ENCODE measurements around the gene OXER1. TPM values are rescaled to one million over a fixed set of nuclear protein-coding genes. Genes with fewer than 3 reads are reported as not detected.
A peak's percentile ranks its signal among the peaks of the same experiment; 100 is the strongest.

Gene OXER1
- total and polyA plus RNA-seq, 4 experiments from 2014 or later: not detected

DNA sequence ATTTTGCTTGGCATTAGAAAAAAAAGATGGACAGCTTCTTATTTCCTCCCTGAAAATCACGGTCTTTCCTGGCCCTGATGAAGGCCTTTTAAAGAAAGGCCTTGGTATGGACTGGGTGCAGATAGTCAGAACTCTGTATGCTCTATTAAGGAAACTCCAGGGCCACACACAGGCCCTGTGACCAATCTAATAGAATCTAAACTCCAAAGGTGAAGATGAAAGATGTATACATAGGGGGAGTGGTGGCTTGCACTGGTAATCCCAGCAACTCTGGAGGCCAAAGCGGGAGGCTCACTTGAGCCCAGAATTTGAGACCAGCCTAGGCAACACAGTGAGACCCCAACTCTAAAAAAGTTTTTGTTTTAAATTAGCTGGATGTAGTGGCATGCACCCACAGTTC is 37.3 kb downstream of the OXER1 start:
- no peak overlapping the region for H3K4me3 ChIP-seq (ENCODE audit: low read length in 2 of 2)
- Mint-ChIP-seq H3K36me3 (peaks cover 34 to 58% of the 10 kb centered on the region in 2 donors), H3K9me3 (peaks cover 0 to 13% (median 5%) of the 10 kb centered on the region in 8 donors), H3K4me1 (no peaks in the 10 kb centered on the region), H3K27me3 (no peaks in the 10 kb centered on the region), H3K4me3 (no peak overlapping the region), H3K27ac (no peak overlapping the region)
- POLR2A ChIA-PET (ENCODE audit: partially characterized antibody): no interaction called here
- CTCF ChIA-PET (ENCODE audit: partially characterized antibody): no interaction called here
- H3K27ac ChIP-seq (ENCODE audit: low read depth, low read length): no peak overlapping the region
- H3K9me3 ChIP-seq (ENCODE audit: control insufficient read depth in 1 of 2, low read length in 2 of 2): no peaks in the 10 kb centered on the region
- H3K4me1 ChIP-seq (ENCODE audit: insufficient read depth, low read length): no peaks in the 10 kb centered on the region
- intact Hi-C loops (cut with micrococcal nuclease): no loop called here
- no peak for DNase-seq
- H3K27me3 ChIP-seq (ENCODE audit: insufficient read depth, low read length): no peaks in the 10 kb centered on the region
- H3K36me3 ChIP-seq (ENCODE audit: insufficient read depth, low read length): no peaks in the 10 kb centered on the region

DNA sequence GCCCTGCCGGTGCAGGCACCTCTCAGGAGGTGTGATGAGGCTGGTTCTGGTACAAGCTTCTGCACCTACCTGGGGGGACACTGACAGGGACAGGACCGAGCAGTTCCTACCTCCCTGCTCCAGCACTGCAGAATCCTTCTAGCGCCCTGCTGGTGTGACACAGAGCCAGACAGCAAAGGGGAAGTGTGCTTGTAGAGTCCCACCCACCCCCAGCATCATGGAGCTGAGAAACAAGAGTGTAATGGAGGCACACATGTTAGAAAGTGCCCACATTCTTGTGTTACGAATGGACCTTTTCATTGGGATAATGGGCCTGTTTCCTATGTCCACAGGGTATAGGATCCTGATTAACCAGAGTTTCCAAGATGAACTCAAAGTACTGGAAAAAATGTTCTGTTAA is 38.3 kb downstream of the OXER1 start:
- Mint-ChIP-seq H3K4me1 (no peaks in the 10 kb centered on the region), H3K27ac (no peak overlapping the region), H3K4me3 (no peak overlapping the region), H3K27me3 (no peaks in the 10 kb centered on the region), H3K9me3 (peaks cover 0 to 13% (median 5%) of the 10 kb centered on the region in 8 donors), H3K36me3 (peaks cover 30 to 48% of the 10 kb centered on the region in 2 donors)
- Histone ChIP-seq H3K9me3 (ENCODE audit: control insufficient read depth in 1 of 2, low read length in 2 of 2) (no peaks in the 10 kb centered on the region), H3K4me3 (ENCODE audit: low read length in 2 of 2) (no peak overlapping the region), H3K27me3 (ENCODE audit: insufficient read depth, low read length) (no peaks in the 10 kb centered on the region), H3K36me3 (ENCODE audit: insufficient read depth, low read length) (no peaks in the 10 kb centered on the region), H3K27ac (ENCODE audit: low read depth, low read length) (no peak overlapping the region), H3K4me1 (ENCODE audit: insufficient read depth, low read length) (no peaks in the 10 kb centered on the region)
- ChIA-PET CTCF (ENCODE audit: partially characterized antibody) (no interaction called here), POLR2A (ENCODE audit: partially characterized antibody) (no interaction called here)
- intact Hi-C loops (cut with micrococcal nuclease): no loop called here
- no peak for DNase-seq

DNA sequence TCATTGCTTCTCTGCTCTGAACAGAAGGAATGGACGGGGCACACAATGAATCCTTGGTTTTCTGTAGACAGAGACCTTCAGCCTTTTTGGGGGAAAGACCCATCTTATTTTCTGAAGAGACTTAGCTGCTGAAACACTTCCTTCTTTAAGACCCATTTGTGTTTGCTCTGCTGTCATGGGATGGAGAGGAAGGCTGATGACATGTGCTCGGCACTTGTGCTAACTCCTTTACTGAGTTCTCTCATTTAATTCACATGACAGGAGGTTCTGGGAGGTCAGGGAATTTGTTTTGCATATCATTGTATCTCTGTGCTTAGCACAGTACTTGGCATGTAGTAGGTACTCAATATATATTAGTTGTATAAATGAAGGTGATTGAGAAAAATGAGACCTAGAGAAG is 39.0 kb downstream of the OXER1 start:
- Histone ChIP-seq H3K27me3 (ENCODE audit: insufficient read depth, low read length) (no peaks in the 10 kb centered on the region), H3K4me1 (ENCODE audit: insufficient read depth, low read length) (no peaks in the 10 kb centered on the region), H3K9me3 (ENCODE audit: control insufficient read depth in 1 of 2, low read length in 2 of 2) (no peaks in the 10 kb centered on the region), H3K4me3 (ENCODE audit: low read length in 2 of 2) (no peak overlapping the region), H3K36me3 (ENCODE audit: insufficient read depth, low read length) (no peaks in the 10 kb centered on the region), H3K27ac (ENCODE audit: low read depth, low read length) (no peak overlapping the region)
- Mint-ChIP-seq H3K4me1 (no peaks in the 10 kb centered on the region), H3K27me3 (no peaks in the 10 kb centered on the region), H3K9me3 (peaks cover 0 to 11% (median 5%) of the 10 kb centered on the region in 8 donors), H3K4me3 (no peak overlapping the region), H3K36me3 (peaks cover 27 to 40% of the 10 kb centered on the region in 2 donors), H3K27ac (peak overlapping the region in 1 of 7 donors; percentile 51)
- ChIA-PET POLR2A (ENCODE audit: partially characterized antibody) (no interaction called here), CTCF (ENCODE audit: partially characterized antibody) (interaction anchor here (1.4 kb wide), 1 partner anchor 12 kb away, joined by 4 read pairs; no protein-coding TSS in a partner anchor)
- no peak for DNase-seq
- intact Hi-C loops (cut with micrococcal nuclease): no loop called here

DNA sequence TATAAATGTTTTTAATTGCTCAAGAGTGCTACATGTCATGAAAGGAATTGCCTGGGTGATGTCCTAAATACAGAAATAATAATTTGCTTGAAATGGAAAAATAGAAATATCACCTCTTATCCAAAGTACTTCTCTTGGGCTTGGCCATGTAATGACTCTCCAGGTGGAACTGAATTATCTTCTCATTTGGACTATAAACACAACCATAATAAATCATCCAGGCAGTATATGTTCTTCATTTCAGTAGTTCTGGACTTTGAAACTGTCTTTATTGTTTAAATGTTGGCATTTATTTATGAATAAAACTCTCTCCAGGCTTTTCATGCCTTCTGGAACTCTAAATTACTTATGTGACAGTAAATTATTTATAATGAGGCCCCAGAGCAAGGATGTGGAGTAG is 40.5 kb downstream of the OXER1 start:
- intact Hi-C loops (cut with micrococcal nuclease): no loop called here
- Mint-ChIP-seq H3K27me3 (no peaks in the 10 kb centered on the region), H3K36me3 (peaks cover 16 to 34% of the 10 kb centered on the region in 2 donors), H3K27ac (peak overlapping the region in 1 of 7 donors; percentile 19), H3K4me3 (no peak overlapping the region), H3K4me1 (no peaks in the 10 kb centered on the region), H3K9me3 (peaks cover 0 to 1% (median 0%) of the 10 kb centered on the region in 8 donors)
- no peak overlapping the region for H3K4me3 ChIP-seq (ENCODE audit: low read length in 2 of 2)
- ChIA-PET CTCF (ENCODE audit: partially characterized antibody) (no interaction called here), POLR2A (ENCODE audit: partially characterized antibody) (no interaction called here)
- no peak for DNase-seq
- no peaks in the 10 kb centered on the region for H3K9me3 ChIP-seq (ENCODE audit: control insufficient read depth in 1 of 2, low read length in 2 of 2)
- H3K27me3 ChIP-seq (ENCODE audit: insufficient read depth, low read length): no peaks in the 10 kb centered on the region
- no peaks in the 10 kb centered on the region for H3K4me1 ChIP-seq (ENCODE audit: insufficient read depth, low read length)
- no peak overlapping the region for H3K27ac ChIP-seq (ENCODE audit: low read depth, low read length)
- no peaks in the 10 kb centered on the region for H3K36me3 ChIP-seq (ENCODE audit: insufficient read depth, low read length)

DNA sequence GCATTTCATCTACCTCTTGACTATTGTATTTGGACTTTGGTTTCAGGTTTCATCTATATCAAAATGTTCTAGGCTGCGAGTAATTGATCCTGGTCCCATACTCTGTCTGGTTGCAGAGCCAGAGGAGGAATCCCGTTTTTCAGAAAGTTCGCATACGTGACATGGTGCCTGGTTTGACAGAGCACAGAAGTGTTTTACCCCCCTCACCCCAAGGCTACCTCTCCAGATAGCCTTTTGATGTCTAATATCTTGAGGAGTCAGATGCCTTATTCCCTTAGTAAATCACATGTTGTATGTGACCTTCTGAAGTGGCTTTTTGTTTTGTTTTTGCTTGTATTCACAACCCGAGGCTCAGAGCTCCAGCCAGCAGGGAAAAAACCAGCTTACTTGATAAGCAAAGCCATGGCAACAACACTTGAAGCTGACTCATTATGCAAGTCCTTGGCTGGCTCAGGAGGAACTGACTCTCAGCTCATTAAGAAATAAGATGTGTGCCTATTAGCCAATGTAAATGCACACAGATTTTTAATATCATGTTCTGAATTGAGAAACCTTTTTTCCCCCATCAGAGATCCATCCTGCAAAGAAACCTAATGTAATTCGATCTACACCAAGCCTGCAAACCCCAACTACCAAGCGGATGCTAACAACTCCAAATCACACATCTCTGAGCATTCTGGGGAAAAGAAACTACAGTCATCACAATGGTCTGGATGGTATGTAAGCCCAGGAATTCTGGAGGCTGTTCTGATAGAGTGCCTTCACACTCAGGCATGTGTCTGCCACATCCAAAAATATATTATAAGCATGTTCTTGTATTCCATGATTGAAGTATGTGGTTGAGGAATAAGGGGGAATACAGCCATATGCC is 41.4 kb downstream of the OXER1 start:
- no peaks in the 10 kb centered on the region for H3K9me3 ChIP-seq (ENCODE audit: control insufficient read depth in 1 of 2, low read length in 2 of 2)
- POLR2A ChIA-PET (ENCODE audit: partially characterized antibody): no interaction called here
- H3K27me3 ChIP-seq (ENCODE audit: insufficient read depth, low read length): no peaks in the 10 kb centered on the region
- Mint-ChIP-seq H3K4me1 (no peaks in the 10 kb centered on the region), H3K27me3 (no peaks in the 10 kb centered on the region), H3K9me3 (peaks cover 0 to 1% (median 0%) of the 10 kb centered on the region in 8 donors), H3K27ac (no peak overlapping the region), H3K36me3 (peaks cover 14 to 27% of the 10 kb centered on the region in 2 donors), H3K4me3 (no peak overlapping the region)
- H3K4me1 ChIP-seq (ENCODE audit: insufficient read depth, low read length): no peaks in the 10 kb centered on the region
- intact Hi-C loops (cut with micrococcal nuclease): no loop called here
- no peak overlapping the region for H3K27ac ChIP-seq (ENCODE audit: low read depth, low read length)
- no peak for DNase-seq
- no peaks in the 10 kb centered on the region for H3K36me3 ChIP-seq (ENCODE audit: insufficient read depth, low read length)
- H3K4me3 ChIP-seq (ENCODE audit: low read length in 2 of 2): no peak overlapping the region
- CTCF ChIA-PET (ENCODE audit: partially characterized antibody): no interaction called here

DNA sequence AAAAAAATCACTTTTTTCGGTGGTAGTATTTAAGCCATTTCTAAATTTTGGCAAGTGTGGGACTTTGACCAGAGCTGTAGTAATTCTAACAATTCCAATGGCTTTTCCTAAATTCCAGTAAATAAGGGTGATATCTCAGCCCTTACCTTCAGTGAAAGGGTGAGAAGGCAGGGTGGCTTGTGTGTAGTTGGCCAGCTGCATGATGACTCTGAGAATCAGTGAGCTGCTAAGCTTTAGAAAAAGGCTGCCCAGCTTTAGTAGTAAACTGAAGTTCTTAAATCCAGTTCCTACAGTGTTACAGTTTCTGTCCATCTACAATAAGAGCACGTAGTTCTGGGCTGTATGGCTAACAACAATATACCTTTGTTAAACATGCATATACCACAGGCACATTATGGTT is 42.0 kb downstream of the OXER1 start:
- intact Hi-C loops (cut with micrococcal nuclease): no loop called here
- no peak overlapping the region for H3K4me3 Mint-ChIP-seq

DNA sequence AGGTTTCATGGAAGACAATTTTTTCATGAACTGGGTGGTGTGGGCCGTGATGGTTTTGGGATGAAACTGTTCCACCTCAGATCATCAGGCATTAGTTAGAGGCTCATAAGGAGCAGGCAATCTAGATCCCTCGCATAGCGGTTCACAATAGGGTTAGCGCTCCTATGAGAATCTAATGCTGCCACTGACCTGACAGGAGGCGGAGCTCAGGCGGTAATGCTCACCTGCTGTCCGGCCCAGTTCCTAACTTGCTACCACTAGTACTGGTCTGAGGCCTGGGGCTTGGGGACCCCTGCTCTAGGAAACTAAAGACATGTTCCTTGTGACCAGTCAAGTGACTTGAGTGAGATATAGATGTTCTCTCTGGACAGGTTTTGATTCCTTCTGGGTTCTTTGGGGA is 49.2 kb downstream of the OXER1 start:
- H3K4me1 Mint-ChIP-seq: no peaks in the 10 kb centered on the region
- Histone ChIP-seq H3K27ac (ENCODE audit: low read depth, low read length) (no peak overlapping the region), H3K4me3 (ENCODE audit: low read length in 2 of 2) (no peak overlapping the region), H3K27me3 (ENCODE audit: insufficient read depth, low read length) (no peaks in the 10 kb centered on the region), H3K9me3 (ENCODE audit: control insufficient read depth in 1 of 2, low read length in 2 of 2) (no peaks in the 10 kb centered on the region), H3K4me1 (ENCODE audit: insufficient read depth, low read length) (no peaks in the 10 kb centered on the region), H3K36me3 (ENCODE audit: insufficient read depth, low read length) (no peaks in the 10 kb centered on the region)
- no peak overlapping the region for H3K27ac Mint-ChIP-seq
- CTCF ChIA-PET (ENCODE audit: partially characterized antibody): no interaction called here
- intact Hi-C loops (cut with micrococcal nuclease): no loop called here
- H3K36me3 Mint-ChIP-seq: peaks cover 2 to 4% of the 10 kb centered on the region in 2 donors
- H3K27me3 Mint-ChIP-seq: no peaks in the 10 kb centered on the region
- no peak for DNase-seq
- POLR2A ChIA-PET (ENCODE audit: partially characterized antibody): no interaction called here
- H3K9me3 Mint-ChIP-seq: no peaks in the 10 kb centered on the region
- H3K4me3 Mint-ChIP-seq: no peak overlapping the region

More for the DNA sequence above, 42.0 kb downstream of the OXER1 start:
- H3K27me3 Mint-ChIP-seq: no peaks in the 10 kb centered on the region
- H3K27me3 ChIP-seq (ENCODE audit: insufficient read depth, low read length): no peaks in the 10 kb centered on the region
- H3K4me3 ChIP-seq (ENCODE audit: low read length in 2 of 2): no peak overlapping the region
- CTCF ChIA-PET (ENCODE audit: partially characterized antibody): no interaction called here
- H3K4me1 Mint-ChIP-seq: no peaks in the 10 kb centered on the region
- H3K9me3 Mint-ChIP-seq: peaks cover 0 to 1% (median 0%) of the 10 kb centered on the region in 8 donors
- no peak overlapping the region for H3K27ac ChIP-seq (ENCODE audit: low read depth, low read length)
- POLR2A ChIA-PET (ENCODE audit: partially characterized antibody): no interaction called here
- no peaks in the 10 kb centered on the region for H3K36me3 ChIP-seq (ENCODE audit: insufficient read depth, low read length)
- no peak overlapping the region for H3K27ac Mint-ChIP-seq
- H3K36me3 Mint-ChIP-seq: peaks cover 14 to 27% of the 10 kb centered on the region in 2 donors
- no peak for DNase-seq
- H3K9me3 ChIP-seq (ENCODE audit: control insufficient read depth in 1 of 2, low read length in 2 of 2): no peaks in the 10 kb centered on the region
- no peaks in the 10 kb centered on the region for H3K4me1 ChIP-seq (ENCODE audit: insufficient read depth, low read length)

All from CD4-positive, alpha-beta memory T cell (primary cell).